ENCODE results near the gene UGT1A4.
"Not testable (repeated sequence)": the region's sequence is repeated elsewhere in the genome, so short reads cannot be mapped to it uniquely, and the experiment has no call there.

- not testable (repeated sequence) for TF ChIP-seq CTCF, POLR2A (IDR thresholded peaks at IDR 0.05)
Observed at GRCh38 chr2:233750689-233751088, 32.2 kb downstream of the UGT1A4 start.

Measured in Peyer's patch (tissue), 4 donors.